HepG2 (cell line): ENCODE measurements around the gene BCL2L1. TPM values are rescaled to one million over a fixed set of nuclear protein-coding genes. Genes with fewer than 3 reads are reported as not detected.

Experiments
- ARID5B ChIP-seq: IDR thresholded peaks from 2 replicates; pipeline ENCODE4 v1.4.0; 2020; ENCODE audit warnings: mild to moderate bottlenecking, missing genetic modification reagents
- ASH2L ChIP-seq: fragments of 300-600, 200-600 bp; sonication (generic); IDR thresholded peaks from 2 replicates; pipeline ENCODE4 v1.7.0; 2017; ENCODE audit warnings: low read depth, mild to moderate bottlenecking, moderate library complexity, mixed read lengths, low read length; ENCODE audit not compliant: insufficient read length
- IRX3 ChIP-seq: sonication (generic); formaldehyde crosslinking; IDR thresholded peaks from 2 replicates; pipeline ENCODE4 v1.8.1; 2023; ENCODE audit warnings: mild to moderate bottlenecking, low read depth, missing genetic modification reagents, borderline replicate concordance
- JUND ChIP-seq: sonication (generic); formaldehyde crosslinking; IDR thresholded peaks from 2 replicates; pipeline ENCODE4 v1.8.0; 2022; ENCODE audit warnings: mild to moderate bottlenecking, missing genetic modification reagents
- KAT7 ChIP-seq: IDR thresholded peaks from 2 replicates; pipeline ENCODE4 v1.6.1; 2018; ENCODE audit warnings: borderline replicate concordance, missing compliant biosample characterization
- NFIC ChIP-seq: IDR thresholded peaks from 2 replicates; pipeline ENCODE4 v1.6.1; 2012; ENCODE audit warnings: mild to moderate bottlenecking, low read length, inconsistent platforms
- PAWR ChIP-seq: sonication (generic); formaldehyde crosslinking; IDR thresholded peaks from 2 replicates; pipeline ENCODE4 v1.4.0; 2020; ENCODE audit warnings: missing genetic modification reagents, mild to moderate bottlenecking, borderline replicate concordance
- PAX8 ChIP-seq: sonication (generic); formaldehyde crosslinking; IDR thresholded peaks from 2 replicates; pipeline ENCODE4 v1.8.0; 2022; ENCODE audit warnings: mild to moderate bottlenecking, missing genetic modification reagents, borderline replicate concordance
- TBX2 ChIP-seq: sonication (generic); formaldehyde crosslinking; IDR thresholded peaks from 2 replicates; pipeline ENCODE4 v1.5.0; 2020; ENCODE audit warnings: missing genetic modification reagents, mild to moderate bottlenecking, borderline replicate concordance
- ZFY ChIP-seq: sonication (generic); formaldehyde crosslinking; IDR thresholded peaks from 2 replicates; pipeline ENCODE4 v1.4.0; 2020; ENCODE audit warnings: missing genetic modification reagents
- ZMYM4 ChIP-seq: sonication (generic); formaldehyde crosslinking; IDR thresholded peaks from 2 replicates; pipeline ENCODE4 v1.8.1; 2023; ENCODE audit warnings: mild to moderate bottlenecking, missing genetic modification reagents
- ZNF414 ChIP-seq: sonication (generic); formaldehyde crosslinking; IDR thresholded peaks from 2 replicates; pipeline ENCODE4 v1.5.0; 2020; ENCODE audit warnings: missing genetic modification reagents
- ZNF496 ChIP-seq: sonication (generic); formaldehyde crosslinking; IDR thresholded peaks from 2 replicates; pipeline ENCODE4 v1.8.1; 2023; ENCODE audit warnings: mild to moderate bottlenecking, moderate library complexity, missing genetic modification reagents; ENCODE audit not compliant: insufficient replicate concordance
- ZNF768 ChIP-seq: sonication (generic); formaldehyde crosslinking; IDR thresholded peaks from 2 replicates; pipeline ENCODE4 v1.4.0; 2020; ENCODE audit warnings: missing genetic modification reagents
- ZSCAN30 ChIP-seq: sonication (generic); formaldehyde crosslinking; IDR thresholded peaks from 2 replicates; pipeline ENCODE4 v1.5.0; 2020; ENCODE audit warnings: mild to moderate bottlenecking, missing genetic modification reagents
- polyA plus RNA-seq, 8 experiments: library from polyadenylated mRNA; depleted of rRNA in 3 of 8; stranded (reverse) in 7 of 8; unstranded in 1 of 8; fragments of >200 nt; fragmentation: Illumina TruSeq in 4 of 8; extraction: Trizol in 4 of 8; gene quantifications; 2 replicates each; pipeline versions ENCODE4 v1.2.1 to v1.2.3, GENCODE V29; 2011 to 2016; ENCODE audit warnings: low read depth in 4 of 8, missing spikeins in 1 of 8, mixed read lengths in 1 of 8; ENCODE audit not compliant: insufficient read depth in 1 of 8
- total RNA-seq, 5 experiments: library from RNA; depleted of rRNA; stranded (reverse); fragments of >200 nt; fragmentation: Illumina TruSeq; extraction: Trizol; gene quantifications; 2 replicates each; pipeline ENCODE4 v1.2.3, GENCODE V29; 2016; ENCODE audit warnings: low read depth in 1 of 5
- TF ChIP-seq, protein P1 (sequence below): IDR thresholded peaks from 2 replicates; pipeline ENCODE4 v1.6.1; 2018; ENCODE audit warnings: missing genetic modification reagents
- TF ChIP-seq, protein P2 (sequence below): sonication (generic); formaldehyde crosslinking; IDR thresholded peaks from 2 replicates; pipeline ENCODE4 v1.4.0; 2020; ENCODE audit warnings: low read depth, missing genetic modification reagents

The BCL2L1 gene
- total and polyA plus RNA-seq, 2 of the 13 experiments (the other 11 are each of a cell fraction or from before 2014, with no cell fraction given), result 164 to 258 TPM

DNA sequence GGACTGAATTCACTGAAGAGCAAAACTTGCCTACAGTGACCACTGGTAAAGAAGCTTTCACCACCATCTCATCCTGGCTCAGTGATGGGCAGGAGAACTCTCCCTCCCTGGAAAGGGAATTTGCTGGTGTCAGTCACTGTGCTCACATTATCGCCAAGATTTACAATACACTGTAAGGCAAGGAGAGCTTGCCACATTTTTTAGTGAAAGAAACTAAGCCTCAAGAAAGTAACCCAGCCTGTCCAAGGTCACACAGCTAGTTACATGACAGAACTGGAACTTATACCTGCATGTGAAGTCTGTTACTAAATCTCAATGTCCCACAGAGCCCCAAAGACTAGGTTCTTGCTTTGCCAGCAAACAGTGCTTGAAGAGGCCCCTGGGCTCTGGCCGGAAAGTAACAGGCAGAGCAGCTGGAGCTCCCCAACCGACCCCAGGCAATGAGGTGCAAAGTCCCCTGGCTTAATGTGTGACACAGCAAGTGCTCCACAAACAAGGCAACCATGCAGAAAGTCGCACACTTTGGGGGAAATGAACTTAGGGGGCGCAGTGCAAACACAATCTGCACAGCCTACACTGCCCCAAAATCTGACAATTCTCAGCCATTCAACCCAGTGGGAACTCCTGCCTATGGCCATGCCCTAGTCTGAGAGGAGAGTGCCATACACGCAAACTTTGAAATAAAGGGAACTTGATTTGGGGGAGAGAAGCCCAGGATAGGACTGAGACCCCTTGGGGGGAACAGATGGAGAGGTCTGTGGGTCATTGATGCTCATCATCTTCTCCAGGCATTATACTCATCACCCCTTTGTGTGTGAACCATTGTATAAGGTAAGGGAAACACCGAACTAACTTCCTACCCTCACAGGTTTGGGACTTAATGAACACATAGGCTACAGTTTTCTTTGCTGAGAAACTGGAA lies 1.9 kb downstream of the BCL2L1 start (continued):
- TF ChIP-seq, protein P1, sequence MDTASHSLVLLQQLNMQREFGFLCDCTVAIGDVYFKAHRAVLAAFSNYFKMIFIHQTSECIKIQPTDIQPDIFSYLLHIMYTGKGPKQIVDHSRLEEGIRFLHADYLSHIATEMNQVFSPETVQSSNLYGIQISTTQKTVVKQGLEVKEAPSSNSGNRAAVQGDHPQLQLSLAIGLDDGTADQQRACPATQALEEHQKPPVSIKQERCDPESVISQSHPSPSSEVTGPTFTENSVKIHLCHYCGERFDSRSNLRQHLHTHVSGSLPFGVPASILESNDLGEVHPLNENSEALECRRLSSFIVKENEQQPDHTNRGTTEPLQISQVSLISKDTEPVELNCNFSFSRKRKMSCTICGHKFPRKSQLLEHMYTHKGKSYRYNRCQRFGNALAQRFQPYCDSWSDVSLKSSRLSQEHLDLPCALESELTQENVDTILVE, result 0 out of 2 replicates have a peak, but pooled peaks have one; percentile 50
- TF ChIP-seq ARID5B (CRISPR knock-in tag) (peak; percentile 90), ZNF496 (CRISPR knock-in tag) (no peak), KAT7 (CRISPR knock-in tag) (peak; percentile 87; the same call in 1 of the 2 replicates), TBX2 (CRISPR knock-in tag) (peak; percentile 97), ZSCAN30 (no peak), ZNF414 (CRISPR knock-in tag) (peak; percentile 93; the same call in 1 of the 2 replicates), ZNF768 (peak; percentile 56; the same call in 1 of the 2 replicates), ZFY (CRISPR knock-in tag) (peak; percentile 53), JUND (peak; percentile 16; the same call in 1 of the 2 replicates), PAWR (peak; percentile 92; the same call in 1 of the 2 replicates), ASH2L (peak; percentile 77), PAX8 (CRISPR knock-in tag) (no peak), ZMYM4 (CRISPR knock-in tag) (peak; percentile 77), NFIC (peak; percentile 9; the same call in 1 of the 2 replicates), IRX3 (CRISPR knock-in tag) (peak; percentile 62; the same call in 1 of the 2 replicates)
- TF ChIP-seq, protein P2, sequence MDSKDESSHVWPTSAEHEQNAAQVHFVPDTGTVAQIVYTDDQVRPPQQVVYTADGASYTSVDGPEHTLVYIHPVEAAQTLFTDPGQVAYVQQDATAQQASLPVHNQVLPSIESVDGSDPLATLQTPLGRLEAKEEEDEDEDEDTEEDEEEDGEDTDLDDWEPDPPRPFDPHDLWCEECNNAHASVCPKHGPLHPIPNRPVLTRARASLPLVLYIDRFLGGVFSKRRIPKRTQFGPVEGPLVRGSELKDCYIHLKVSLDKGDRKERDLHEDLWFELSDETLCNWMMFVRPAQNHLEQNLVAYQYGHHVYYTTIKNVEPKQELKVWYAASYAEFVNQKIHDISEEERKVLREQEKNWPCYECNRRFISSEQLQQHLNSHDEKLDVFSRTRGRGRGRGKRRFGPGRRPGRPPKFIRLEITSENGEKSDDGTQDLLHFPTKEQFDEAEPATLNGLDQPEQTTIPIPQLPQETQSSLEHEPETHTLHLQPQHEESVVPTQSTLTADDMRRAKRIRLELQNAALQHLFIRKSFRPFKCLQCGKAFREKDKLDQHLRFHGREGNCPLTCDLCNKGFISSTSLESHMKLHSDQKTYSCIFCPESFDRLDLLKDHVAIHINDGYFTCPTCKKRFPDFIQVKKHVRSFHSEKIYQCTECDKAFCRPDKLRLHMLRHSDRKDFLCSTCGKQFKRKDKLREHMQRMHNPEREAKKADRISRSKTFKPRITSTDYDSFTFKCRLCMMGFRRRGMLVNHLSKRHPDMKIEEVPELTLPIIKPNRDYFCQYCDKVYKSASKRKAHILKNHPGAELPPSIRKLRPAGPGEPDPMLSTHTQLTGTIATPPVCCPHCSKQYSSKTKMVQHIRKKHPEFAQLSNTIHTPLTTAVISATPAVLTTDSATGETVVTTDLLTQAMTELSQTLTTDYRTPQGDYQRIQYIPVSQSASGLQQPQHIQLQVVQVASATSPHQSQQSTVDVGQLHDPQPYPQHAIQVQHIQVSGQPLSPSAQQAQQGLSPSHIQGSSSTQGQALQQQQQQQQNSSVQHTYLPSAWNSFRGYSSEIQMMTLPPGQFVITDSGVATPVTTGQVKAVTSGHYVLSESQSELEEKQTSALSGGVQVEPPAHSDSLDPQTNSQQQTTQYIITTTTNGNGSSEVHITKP (CRISPR knock-in tag), result 0 out of 2 replicates have a peak, but pooled peaks have one; percentile 37
